CD14-positive monocyte (primary cell): ENCODE measurements around the gene PHOSPHO2. TPM values are rescaled to one million over a fixed set of nuclear protein-coding genes. Genes with fewer than 3 reads are reported as not detected.

ENCODE experiments used
- DNase-seq, 3 donors: peaks; one replicate each; pipeline ENCODE4 v3.0.0-alpha.2; 2011 to 2022
- H2AFZ ChIP-seq: 2 replicates; pipeline ENCODE4 v1.6.0; 2012; ENCODE audit warnings: mild to moderate bottlenecking, low read depth, low read length, inconsistent platforms; ENCODE audit not compliant: insufficient read depth, poor library complexity, severe bottlenecking
- H3K27ac ChIP-seq, 2 donors: 1 replicate in 1 of 2; 2 replicates in 1 of 2; pipeline ENCODE4 v1.5.1; 2012 to 2013; ENCODE audit warnings: low read length in 2 of 2, control low read depth in 1 of 2, inconsistent platforms in 1 of 2, low read depth in 1 of 2, mild to moderate bottlenecking in 1 of 2
- H3K27me3 ChIP-seq, 2 donors: one replicate each; pipeline versions ENCODE4 v1.6.0 to v1.6.1; 2011 to 2013; ENCODE audit warnings: low read length in 2 of 2; ENCODE audit not compliant: control insufficient read depth in 2 of 2, insufficient read depth in 2 of 2
- H3K36me3 ChIP-seq, 2 donors: replicated peaks in 1 of 2; 1 replicate in 1 of 2; 2 replicates in 1 of 2; pipeline versions ENCODE4 v1.5.1 to v1.6.1; 2012 to 2013; ENCODE audit warnings: low read length in 2 of 2, control low read depth in 1 of 2, inconsistent platforms in 1 of 2, mild to moderate bottlenecking in 1 of 2; ENCODE audit not compliant: insufficient read depth in 2 of 2, control insufficient read depth in 1 of 2
- H3K4me1 ChIP-seq, 2 donors: 1 replicate in 1 of 2; 2 replicates in 1 of 2; pipeline versions ENCODE4 v1.5.1 to v1.6.1; 2012 to 2013; ENCODE audit warnings: low read length in 2 of 2, control low read depth in 1 of 2, inconsistent platforms in 1 of 2, mild to moderate bottlenecking in 1 of 2, moderate library complexity in 1 of 2; ENCODE audit not compliant: insufficient read depth in 2 of 2, control insufficient read depth in 1 of 2
- H3K4me2 ChIP-seq: replicated peaks from 2 replicates; pipeline ENCODE3; 2012; ENCODE audit warnings: low read length, moderate library complexity, mild to moderate bottlenecking; ENCODE audit not compliant: poor library complexity, severe bottlenecking; ENCODE audit errors: extremely low read depth
- H3K4me3 ChIP-seq, 3 experiments: fragments of 200-600 bp in 1 of 3; sonication (generic) in 1 of 3; replicated peaks in 1 of 3; 1 replicate in 2 of 3; 2 replicates in 1 of 3; pipeline ENCODE4 v1.5.1; 2011 to 2013; ENCODE audit warnings: low read length in 3 of 3, mild to moderate bottlenecking in 3 of 3, control low read depth in 2 of 3, low read depth in 2 of 3, inconsistent platforms in 1 of 3, moderate library complexity in 1 of 3
- H3K79me2 ChIP-seq: 2 replicates; pipeline ENCODE4 v1.6.0; 2012; ENCODE audit warnings: mild to moderate bottlenecking, control low read depth, inconsistent platforms, low read length, moderate library complexity; ENCODE audit not compliant: insufficient read depth
- H3K9ac ChIP-seq: 2 replicates; pipeline ENCODE4 v1.6.0; 2017; ENCODE audit warnings: low read length, mild to moderate bottlenecking; ENCODE audit not compliant: insufficient read depth, poor library complexity, severe bottlenecking
- H3K9me3 ChIP-seq, 2 donors: replicated peaks in 1 of 2; 1 replicate in 1 of 2; 2 replicates in 1 of 2; pipeline versions ENCODE4 v1.5.1 to v1.6.1; 2012 to 2013; ENCODE audit warnings: low read length in 2 of 2, control low read depth in 1 of 2; ENCODE audit not compliant: control insufficient read depth in 1 of 2, insufficient read depth in 1 of 2
- H4K20me1 ChIP-seq: 2 replicates; pipeline ENCODE4 v1.6.0; 2012; ENCODE audit warnings: mild to moderate bottlenecking, low read length, control low read depth, moderate library complexity; ENCODE audit not compliant: insufficient read depth
- H3K27ac Mint-ChIP-seq, 7 donors: one replicate each; pipeline ENCODE4 v1.8.0; 2020; ENCODE audit warnings: mild to moderate bottlenecking in 7 of 7, mixed read lengths in 7 of 7, moderate library complexity in 6 of 7, inconsistent platforms in 2 of 7
- H3K27me3 Mint-ChIP-seq, 3 donors: one replicate each; pipeline ENCODE4 v1.8.0; 2021 to 2022; ENCODE audit warnings: low read depth in 3 of 3, mild to moderate bottlenecking in 3 of 3, mixed read lengths in 3 of 3, moderate library complexity in 3 of 3, inconsistent platforms in 1 of 3
- H3K36me3 Mint-ChIP-seq, 2 donors: one replicate each; pipeline ENCODE4 v1.8.0; 2020; ENCODE audit warnings: mixed read lengths in 2 of 2, inconsistent platforms in 1 of 2, mild to moderate bottlenecking in 1 of 2
- H3K4me1 Mint-ChIP-seq: one replicate; pipeline ENCODE4 v1.8.0; 2020; ENCODE audit warnings: mild to moderate bottlenecking, mixed read lengths
- H3K4me3 Mint-ChIP-seq, 2 donors: one replicate each; pipeline ENCODE4 v1.8.0; 2020; ENCODE audit warnings: mild to moderate bottlenecking in 2 of 2, mixed read lengths in 2 of 2, moderate library complexity in 1 of 2
- H3K9me3 Mint-ChIP-seq, 7 donors: one replicate each; pipeline ENCODE4 v1.8.0; 2020 to 2022; ENCODE audit warnings: mixed read lengths in 7 of 7, mild to moderate bottlenecking in 6 of 7, moderate library complexity in 6 of 7, inconsistent platforms in 2 of 7
- CTCF ChIP-seq: fragments of 200-600 bp; IDR thresholded peaks from one replicate; pipeline ENCODE4 v1.8.0; 2022; ENCODE audit warnings: antibody characterized with exemption, mild to moderate bottlenecking
- WGBS: methylation state at CpG from one replicate; pipeline ENCODE4 v1.1.5; 2013; ENCODE audit warnings: missing lambda C conversion rate; ENCODE audit not compliant: insufficient coverage; 5-methylcytosine and 5-hydroxymethylcytosine counted together
- intact Hi-C, 2 donors: fragments of 100-400 bp; cut with micrococcal nuclease; formaldehyde crosslinking; loops; one replicate each; pipeline versions ENCODE4 v1.15.0 to v1.15.1; 2023
- polyA plus RNA-seq, 3 donors: library from polyadenylated mRNA; depleted of rRNA in 1 of 3; unstranded in 2 of 3; stranded (reverse) in 1 of 3; fragments of 300-500 nt in 2 of 3; fragments of >200 nt in 1 of 3; fragmentation: Illumina TruSeq in 2 of 3; gene quantifications; 1 replicate in 2 of 3; 2 replicates in 1 of 3; pipeline ENCODE4 v1.2.3, GENCODE V29; 2012 to 2021

PHOSPHO2 gene
- polyA plus RNA-seq, 3 donors = 0.53 to 1.2 (median 0.74) TPM

- no CpG with 5 or more reads among the region's 1 CpG for WGBS
- Histone ChIP-seq H3K27me3 (no peaks in the 10 kb centered on the region), H3K79me2 (no peaks in the 10 kb centered on the region), H2AFZ (no peak overlapping the region), H3K36me3 (no peaks in the 10 kb centered on the region), H3K4me3 (no peak overlapping the region), H3K4me2 (no peak overlapping the region), H3K9me3 (peaks cover 0 to 3% of the 10 kb centered on the region in 2 donors), H3K4me1 (no peaks in the 10 kb centered on the region), H3K9ac (no peak overlapping the region), H4K20me1 (no peaks in the 10 kb centered on the region), H3K27ac (no peak overlapping the region)
- Mint-ChIP-seq H3K4me3 (no peak overlapping the region), H3K27ac (no peak overlapping the region), H3K9me3 (peaks cover 0 to 4% (median 0%) of the 10 kb centered on the region in 7 donors), H3K4me1 (no peaks in the 10 kb centered on the region), H3K36me3 (no peaks in the 10 kb centered on the region), H3K27me3 (peaks cover 0 to 5% (median 0%) of the 10 kb centered on the region in 3 donors)
- TF ChIP-seq CTCF = no peak
- no peak for DNase-seq
- intact Hi-C loops = no loop called here
Observed at GRCh38 chr2:169709331-169709730, 15.1 kb downstream of the PHOSPHO2 start.

DNA sequence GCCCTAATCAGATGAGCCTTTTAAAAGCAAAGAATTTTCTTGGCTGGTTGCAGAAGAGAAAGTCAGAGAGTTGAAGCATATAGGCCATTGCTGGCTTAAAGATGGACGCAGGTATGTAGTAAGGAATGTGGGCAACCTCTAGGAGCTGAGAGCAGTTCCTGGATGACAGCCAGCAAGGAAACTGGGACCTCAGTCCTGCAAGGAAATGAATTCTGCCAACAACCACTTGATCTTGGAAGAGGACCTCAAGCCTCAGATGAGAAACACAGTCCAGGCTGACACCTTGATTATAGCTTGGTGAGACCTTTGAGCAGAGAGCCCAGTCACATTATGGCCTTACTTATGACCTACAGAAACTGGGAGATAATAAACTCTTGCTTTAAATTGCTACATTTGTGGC is 15.7 kb downstream of the PHOSPHO2 start:
- H4K20me1 ChIP-seq = no peaks in the 10 kb centered on the region
- Mint-ChIP-seq H3K9me3 (peaks cover 0 to 4% (median 0%) of the 10 kb centered on the region in 7 donors), H3K4me1 (peaks cover under 1% of the 10 kb centered on the region), H3K36me3 (no peaks in the 10 kb centered on the region), H3K4me3 (no peak overlapping the region), H3K27me3 (peaks cover 0 to 5% (median 0%) of the 10 kb centered on the region in 3 donors), H3K27ac (no peak overlapping the region)
- WGBS = 83% methylated on average over 1 of the region's 1 CpG
- no peaks in the 10 kb centered on the region for H3K36me3 ChIP-seq
- DNase-seq = no peak
- no peak overlapping the region for H3K4me3 ChIP-seq
- no peak overlapping the region for H3K9ac ChIP-seq
- H3K9me3 ChIP-seq = peaks cover 0 to 3% of the 10 kb centered on the region in 2 donors
- no peak for TF ChIP-seq CTCF
- no peaks in the 10 kb centered on the region for H3K79me2 ChIP-seq
- H3K27me3 ChIP-seq = no peaks in the 10 kb centered on the region
- intact Hi-C loops = no loop called here
- no peak overlapping the region for H3K4me2 ChIP-seq
- no peak overlapping the region for H3K27ac ChIP-seq
- H3K4me1 ChIP-seq = no peaks in the 10 kb centered on the region
- no peak overlapping the region for H2AFZ ChIP-seq
